HG03457 (cell line): ENCODE measurements around the gene CDC40.
A peak's percentile ranks its signal among the peaks of the same experiment; 100 is the strongest.

Experiments
- ATAC-seq: cut with Tn5 transposase; IDR thresholded peaks from one replicate; pipeline ENCODE4 v1.9.1; 2021; ENCODE audit warnings: moderate number of reproducible peaks; ENCODE audit not compliant: unreplicated experiment

Gene CDC40

GRCh38 chr6:110180228-110181008, at the start of gene CDC40:
CDC40 (plus strand) TSS chr6:110180427; CDS start chr6:110180445, 18 bp downstream.
- peak; percentile 47 for ATAC-seq

- no peak for ATAC-seq
These were observed 42.0 kb upstream of the CDC40 start for GRCh38 chr6:110137924-110138887.

- ATAC-seq: no peak
These were observed 41.2 kb upstream of the CDC40 start for GRCh38 chr6:110139052-110139451.

GRCh38 chr6:110140650-110141049, 39.6 kb upstream of the CDC40 start:
- no peak for ATAC-seq

GRCh38 chr6:110147870-110148269, 32.4 kb upstream of the CDC40 start:
- no peak for ATAC-seq

- no peak for ATAC-seq
These were observed 21.7 kb upstream of the CDC40 start for GRCh38 chr6:110158479-110158878.

GRCh38 chr6:110170081-110170480, 10.1 kb upstream of the CDC40 start:
- no peak for ATAC-seq

- ATAC-seq: no peak
These were observed 6.6 kb upstream of the CDC40 start for GRCh38 chr6:110173506-110174132.

GRCh38 chr6:110178626-110179405, 1.4 kb upstream of the CDC40 start:
- ATAC-seq: no peak

GRCh38 chr6:110179406-110180227, 610 bp upstream of the CDC40 start, which contains the start of gene WASF1:
WASF1 (minus strand) TSS chr6:110179670; CDS start chr6:110127601, 52,069 bp downstream.
- peak; percentile 91 for ATAC-seq

GRCh38 chr6:110181131-110182030, 1.2 kb downstream of the CDC40 start:
- ATAC-seq: no peak

GRCh38 chr6:110183292-110183885, 3.2 kb downstream of the CDC40 start:
- ATAC-seq: no peak

- ATAC-seq: no peak
These were observed 5.7 kb downstream of the CDC40 start for GRCh38 chr6:110185879-110186278.

GRCh38 chr6:110188791-110189190, 8.6 kb downstream of the CDC40 start:
- ATAC-seq: no peak

- no peak for ATAC-seq
These were observed 10.5 kb downstream of the CDC40 start for GRCh38 chr6:110190726-110191125.

GRCh38 chr6:110191477-110191876, 11.2 kb downstream of the CDC40 start:
- ATAC-seq: no peak

GRCh38 chr6:110195639-110196038, 15.4 kb downstream of the CDC40 start:
- no peak for ATAC-seq

GRCh38 chr6:110196874-110197273, 16.6 kb downstream of the CDC40 start:
- ATAC-seq: no peak
